ENCODE results near the gene ERCC4. TPM values are rescaled to one million over a fixed set of nuclear protein-coding genes. Genes with fewer than 3 reads are reported as not detected.
A peak's percentile ranks its signal among the peaks of the same experiment; 100 is the strongest.

The ERCC4 gene
- total RNA-seq, 1 experiment from 2014 or later = 18.2 TPM

- no peak overlapping the region for H3K4me3 ChIP-seq (ENCODE audit: low read length)
- no peaks in the 10 kb centered on the region; the same call in 1 of the 2 replicates for H3K9me3 ChIP-seq (ENCODE audit: low read length)
- H3K27ac ChIP-seq (ENCODE audit: low read length) = no peak overlapping the region
- no peak overlapping the region for H3K9ac ChIP-seq (ENCODE audit: low read length)
- H3K4me1 ChIP-seq (ENCODE audit: low read length) = no peaks in the 10 kb centered on the region
- no peaks in the 10 kb centered on the region for H4K20me1 ChIP-seq (ENCODE audit: insufficient read depth, low read depth, low read length)
- no peaks in the 10 kb centered on the region for H3K27me3 ChIP-seq (ENCODE audit: low read length)
- no peak overlapping the region for H2AFZ ChIP-seq (ENCODE audit: low read length)
- no peaks in the 10 kb centered on the region for H3K9me2 ChIP-seq (replicated peaks; ENCODE audit: insufficient read depth, low read length)
- no peaks in the 10 kb centered on the region for H3K36me3 ChIP-seq (ENCODE audit: insufficient read depth, low read length)
- H3K4me2 ChIP-seq (ENCODE audit: low read depth, low read length, poor library complexity, severe bottlenecking) = no peak overlapping the region
- H3K79me2 ChIP-seq (ENCODE audit: low read length) = no peaks in the 10 kb centered on the region
- DNase-seq = no peak
Observed at GRCh38 chr16:13892301-13892700, 27.7 kb upstream of the ERCC4 start.

GRCh38 chr16:13895516-13895915 lies 24.4 kb upstream of the ERCC4 start:
- Histone ChIP-seq H3K4me3 (ENCODE audit: low read length) (no peak overlapping the region), H2AFZ (ENCODE audit: low read length) (no peak overlapping the region), H3K79me2 (ENCODE audit: low read length) (no peaks in the 10 kb centered on the region), H3K9me3 (ENCODE audit: low read length) (no peaks in the 10 kb centered on the region; the same call in 1 of the 2 replicates), H3K27me3 (ENCODE audit: low read length) (no peaks in the 10 kb centered on the region), H3K9me2 (replicated peaks; ENCODE audit: insufficient read depth, low read length) (no peaks in the 10 kb centered on the region), H3K4me2 (ENCODE audit: low read depth, low read length, poor library complexity, severe bottlenecking) (no peak overlapping the region), H3K9ac (ENCODE audit: low read length) (no peak overlapping the region), H3K36me3 (ENCODE audit: insufficient read depth, low read length) (no peaks in the 10 kb centered on the region), H4K20me1 (ENCODE audit: insufficient read depth, low read depth, low read length) (no peaks in the 10 kb centered on the region), H3K27ac (ENCODE audit: low read length) (no peak overlapping the region), H3K4me1 (ENCODE audit: low read length) (no peaks in the 10 kb centered on the region)
- no peak for DNase-seq

- no peak overlapping the region for H2AFZ ChIP-seq (ENCODE audit: low read length)
- no peak overlapping the region for H3K9ac ChIP-seq (ENCODE audit: low read length)
- H4K20me1 ChIP-seq (ENCODE audit: insufficient read depth, low read depth, low read length) = no peaks in the 10 kb centered on the region
- H3K79me2 ChIP-seq (ENCODE audit: low read length) = no peaks in the 10 kb centered on the region
- H3K4me2 ChIP-seq (ENCODE audit: low read depth, low read length, poor library complexity, severe bottlenecking) = no peak overlapping the region
- no peak overlapping the region for H3K4me3 ChIP-seq (ENCODE audit: low read length)
- no peak overlapping the region for H3K27ac ChIP-seq (ENCODE audit: low read length)
- peak; percentile 79 for DNase-seq
- no peaks in the 10 kb centered on the region for H3K9me2 ChIP-seq (replicated peaks; ENCODE audit: insufficient read depth, low read length)
- no peaks in the 10 kb centered on the region for H3K36me3 ChIP-seq (ENCODE audit: insufficient read depth, low read length)
- H3K27me3 ChIP-seq (ENCODE audit: low read length) = no peaks in the 10 kb centered on the region
- no peaks in the 10 kb centered on the region for H3K4me1 ChIP-seq (ENCODE audit: low read length)
- H3K9me3 ChIP-seq (ENCODE audit: low read length) = no peaks in the 10 kb centered on the region; the same call in 1 of the 2 replicates
Observed at GRCh38 chr16:13896543-13897182, 23.3 kb upstream of the ERCC4 start.

GRCh38 chr16:13897806-13898205 lies 22.1 kb upstream of the ERCC4 start:
- Histone ChIP-seq H3K4me3 (ENCODE audit: low read length) (no peak overlapping the region), H3K9me2 (replicated peaks; ENCODE audit: insufficient read depth, low read length) (no peaks in the 10 kb centered on the region), H4K20me1 (ENCODE audit: insufficient read depth, low read depth, low read length) (no peaks in the 10 kb centered on the region), H2AFZ (ENCODE audit: low read length) (no peak overlapping the region), H3K9me3 (ENCODE audit: low read length) (no peaks in the 10 kb centered on the region; the same call in 1 of the 2 replicates), H3K36me3 (ENCODE audit: insufficient read depth, low read length) (no peaks in the 10 kb centered on the region), H3K9ac (ENCODE audit: low read length) (no peak overlapping the region), H3K4me1 (ENCODE audit: low read length) (no peaks in the 10 kb centered on the region), H3K27me3 (ENCODE audit: low read length) (no peaks in the 10 kb centered on the region), H3K4me2 (ENCODE audit: low read depth, low read length, poor library complexity, severe bottlenecking) (no peak overlapping the region), H3K79me2 (ENCODE audit: low read length) (no peaks in the 10 kb centered on the region), H3K27ac (ENCODE audit: low read length) (no peak overlapping the region)
- no peak for DNase-seq

- no peak overlapping the region for H3K9ac ChIP-seq (ENCODE audit: low read length)
- H3K79me2 ChIP-seq (ENCODE audit: low read length) = no peaks in the 10 kb centered on the region
- no peak overlapping the region for H2AFZ ChIP-seq (ENCODE audit: low read length)
- no peak for DNase-seq
- H3K36me3 ChIP-seq (ENCODE audit: insufficient read depth, low read length) = no peaks in the 10 kb centered on the region
- H3K9me2 ChIP-seq (replicated peaks; ENCODE audit: insufficient read depth, low read length) = no peaks in the 10 kb centered on the region
- H4K20me1 ChIP-seq (ENCODE audit: insufficient read depth, low read depth, low read length) = no peaks in the 10 kb centered on the region
- no peaks in the 10 kb centered on the region for H3K27me3 ChIP-seq (ENCODE audit: low read length)
- H3K4me1 ChIP-seq (ENCODE audit: low read length) = no peaks in the 10 kb centered on the region
- H3K27ac ChIP-seq (ENCODE audit: low read length) = no peak overlapping the region
- no peak overlapping the region for H3K4me2 ChIP-seq (ENCODE audit: low read depth, low read length, poor library complexity, severe bottlenecking)
- H3K9me3 ChIP-seq (ENCODE audit: low read length) = no peaks in the 10 kb centered on the region; the same call in 1 of the 2 replicates
- no peak overlapping the region for H3K4me3 ChIP-seq (ENCODE audit: low read length)
Observed at GRCh38 chr16:13898233-13898632, 21.7 kb upstream of the ERCC4 start.

GRCh38 chr16:13902052-13902451 lies 17.9 kb upstream of the ERCC4 start:
- H3K79me2 ChIP-seq (ENCODE audit: low read length) = no peaks in the 10 kb centered on the region
- H3K4me3 ChIP-seq (ENCODE audit: low read length) = no peak overlapping the region
- no peaks in the 10 kb centered on the region for H3K27me3 ChIP-seq (ENCODE audit: low read length)
- no peak overlapping the region for H3K4me2 ChIP-seq (ENCODE audit: low read depth, low read length, poor library complexity, severe bottlenecking)
- H2AFZ ChIP-seq (ENCODE audit: low read length) = no peak overlapping the region
- DNase-seq = no peak
- H3K4me1 ChIP-seq (ENCODE audit: low read length) = peaks cover 8% of the 10 kb centered on the region
- H3K9ac ChIP-seq (ENCODE audit: low read length) = no peak overlapping the region
- H3K36me3 ChIP-seq (ENCODE audit: insufficient read depth, low read length) = no peaks in the 10 kb centered on the region
- H3K27ac ChIP-seq (ENCODE audit: low read length) = no peak overlapping the region
- H3K9me3 ChIP-seq (ENCODE audit: low read length) = no peaks in the 10 kb centered on the region
- H3K9me2 ChIP-seq (replicated peaks; ENCODE audit: insufficient read depth, low read length) = no peaks in the 10 kb centered on the region
- no peaks in the 10 kb centered on the region for H4K20me1 ChIP-seq (ENCODE audit: insufficient read depth, low read depth, low read length)

- no peaks in the 10 kb centered on the region for H3K79me2 ChIP-seq (ENCODE audit: low read length)
- no peak overlapping the region for H3K9ac ChIP-seq (ENCODE audit: low read length)
- DNase-seq = no peak
Observed at GRCh38 chr16:13902677-13903076, 17.3 kb upstream of the ERCC4 start.

GRCh38 chr16:13904179-13904691 lies 15.7 kb upstream of the ERCC4 start:
- H3K27me3 ChIP-seq (ENCODE audit: low read length) = no peaks in the 10 kb centered on the region
- no peaks in the 10 kb centered on the region for H3K36me3 ChIP-seq (ENCODE audit: insufficient read depth, low read length)

More at GRCh38 chr16:13902677-13903076, 17.3 kb upstream of the ERCC4 start:
- Histone ChIP-seq H2AFZ (ENCODE audit: low read length) (no peak overlapping the region), H3K9me3 (ENCODE audit: low read length) (no peaks in the 10 kb centered on the region), H3K4me3 (ENCODE audit: low read length) (no peak overlapping the region), H3K4me2 (ENCODE audit: low read depth, low read length, poor library complexity, severe bottlenecking) (no peak overlapping the region), H3K36me3 (ENCODE audit: insufficient read depth, low read length) (no peaks in the 10 kb centered on the region), H3K27ac (ENCODE audit: low read length) (no peak overlapping the region), H3K9me2 (replicated peaks; ENCODE audit: insufficient read depth, low read length) (no peaks in the 10 kb centered on the region), H4K20me1 (ENCODE audit: insufficient read depth, low read depth, low read length) (no peaks in the 10 kb centered on the region), H3K27me3 (ENCODE audit: low read length) (no peaks in the 10 kb centered on the region), H3K4me1 (ENCODE audit: low read length) (peaks cover 8% of the 10 kb centered on the region)

More at GRCh38 chr16:13904179-13904691, 15.7 kb upstream of the ERCC4 start:
- no peaks in the 10 kb centered on the region for H3K9me3 ChIP-seq (ENCODE audit: low read length)
- no peak for DNase-seq
- H3K4me3 ChIP-seq (ENCODE audit: low read length) = no peak overlapping the region
- H3K4me1 ChIP-seq (ENCODE audit: low read length) = peaks cover 8% of the 10 kb centered on the region
- no peak overlapping the region for H2AFZ ChIP-seq (ENCODE audit: low read length)
- H3K79me2 ChIP-seq (ENCODE audit: low read length) = no peaks in the 10 kb centered on the region
- H3K9ac ChIP-seq (ENCODE audit: low read length) = no peak overlapping the region
- no peaks in the 10 kb centered on the region for H3K9me2 ChIP-seq (replicated peaks; ENCODE audit: insufficient read depth, low read length)
- H3K4me2 ChIP-seq (ENCODE audit: low read depth, low read length, poor library complexity, severe bottlenecking) = no peak overlapping the region
- H4K20me1 ChIP-seq (ENCODE audit: insufficient read depth, low read depth, low read length) = no peaks in the 10 kb centered on the region
- H3K27ac ChIP-seq (ENCODE audit: low read length) = no peak overlapping the region

Data from Karpas-422 (cell line).